PFSK-1 (cell line): ENCODE results near the gene DYRK3.

Source experiments
- FOXP2 ChIP-seq: optimal IDR thresholded peaks from 2 replicates; pipeline ENCODE3; 2011; ENCODE audit warnings: borderline replicate concordance, control low read depth, inconsistent platforms; ENCODE audit not compliant: insufficient read depth; ENCODE audit errors: extremely low read length, extremely low read depth
- POLR2AphosphoS5 ChIP-seq: IDR thresholded peaks from 2 replicates; pipeline ENCODE4 v1.6.1; 2012; ENCODE audit warnings: low read depth, mild to moderate bottlenecking, control low read depth, low read length, moderate library complexity
- REST ChIP-seq, 2 experiments: IDR thresholded peaks; 2 replicates each; pipeline versions ENCODE4 v1.6.1 to v1.8.0; 2011 to 2012; ENCODE audit warnings: low read depth in 2 of 2, low read length in 2 of 2, control low read depth in 1 of 2, inconsistent platforms in 1 of 2, mild to moderate bottlenecking in 1 of 2, moderate library complexity in 1 of 2; ENCODE audit not compliant: insufficient read depth in 1 of 2
- SIN3A ChIP-seq: IDR thresholded peaks from 2 replicates; pipeline ENCODE4 v1.6.1; 2012; ENCODE audit warnings: mild to moderate bottlenecking, low read length, moderate library complexity, borderline replicate concordance; ENCODE audit not compliant: insufficient read depth
- TAF1 ChIP-seq: IDR thresholded peaks from 2 replicates; pipeline ENCODE4 v1.6.1; 2012; ENCODE audit warnings: low read length, control low read depth, borderline replicate concordance; ENCODE audit not compliant: insufficient read depth

- TF ChIP-seq REST (IDR thresholded peaks at IDR 0.05; ENCODE audit: insufficient read depth in 1 of 2, low read depth in 2 of 2, low read length in 2 of 2) (no peak), POLR2AphosphoS5 (no peak), TAF1 (no peak), FOXP2 (no peak), SIN3A (no peak)
Observed at GRCh38 chr1:206683313-206683712, 48.0 kb downstream of the DYRK3 start.
